HPDE6-E6E7 (cell line): ENCODE measurements around the gene GCN1.

Experiments used
- DNase-seq: peaks from one replicate; pipeline ENCODE4 v3.0.0; 2011; ENCODE audit warnings: missing footprints; ENCODE audit errors: extremely low spot score

Gene GCN1

GRCh38 chr12:120116792-120117651 is 77.5 kb downstream of the GCN1 start:
- DNase-seq: peak; percentile 94

GRCh38 chr12:120116441-120116791 is 78.1 kb downstream of the GCN1 start, which contains the start of gene RAB35:
TSS of gene RAB35 (minus strand) at chr12:120116753. CDS start at chr12:120116650, 103 bp downstream.
- DNase-seq: no peak

DNA sequence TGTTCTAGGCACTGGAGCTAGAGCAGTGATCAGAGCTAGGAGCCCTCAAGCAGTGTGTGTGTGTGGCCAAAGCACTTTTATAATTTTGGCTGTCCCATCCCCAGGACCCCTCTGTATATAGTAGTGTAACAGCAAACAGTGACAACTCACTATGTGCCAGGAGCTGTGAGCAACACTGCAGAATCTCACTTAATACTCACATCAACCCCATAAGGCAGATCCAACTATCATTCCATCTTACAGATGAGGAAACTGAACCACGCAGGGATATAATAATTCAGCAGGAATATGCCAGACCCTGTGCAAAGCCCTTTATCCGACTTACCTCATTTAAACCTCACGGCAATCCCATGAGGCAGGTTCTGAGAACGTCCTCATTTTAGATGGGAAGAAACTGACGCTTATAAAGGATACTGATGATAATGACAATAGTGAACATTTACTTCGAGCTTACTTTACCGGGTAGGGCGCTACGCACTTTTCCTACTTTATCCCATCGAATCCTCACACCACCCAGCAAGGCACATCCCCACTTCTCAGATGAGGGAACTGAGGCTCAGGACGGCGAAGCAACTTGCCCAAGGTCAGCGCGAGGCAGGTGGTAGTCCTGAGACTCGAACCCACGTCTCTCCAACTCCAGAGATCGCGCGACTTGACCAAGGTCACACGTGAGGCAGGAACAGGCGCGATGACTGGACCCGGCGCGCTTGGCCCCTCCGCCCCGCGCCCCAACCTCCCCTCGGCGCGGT is 78.6 kb downstream of the GCN1 start:
- no peak for DNase-seq

- no peak for DNase-seq
Measured at GRCh38 chr12:120115066-120115465, 79.4 kb downstream of the GCN1 start.

- no peak for DNase-seq
Measured at GRCh38 chr12:120110550-120111501, 83.7 kb downstream of the GCN1 start.

GRCh38 chr12:120109570-120110267 is 84.8 kb downstream of the GCN1 start:
- DNase-seq: no peak

GRCh38 chr12:120106151-120106550 is 88.4 kb downstream of the GCN1 start:
- no peak for DNase-seq

DNA sequence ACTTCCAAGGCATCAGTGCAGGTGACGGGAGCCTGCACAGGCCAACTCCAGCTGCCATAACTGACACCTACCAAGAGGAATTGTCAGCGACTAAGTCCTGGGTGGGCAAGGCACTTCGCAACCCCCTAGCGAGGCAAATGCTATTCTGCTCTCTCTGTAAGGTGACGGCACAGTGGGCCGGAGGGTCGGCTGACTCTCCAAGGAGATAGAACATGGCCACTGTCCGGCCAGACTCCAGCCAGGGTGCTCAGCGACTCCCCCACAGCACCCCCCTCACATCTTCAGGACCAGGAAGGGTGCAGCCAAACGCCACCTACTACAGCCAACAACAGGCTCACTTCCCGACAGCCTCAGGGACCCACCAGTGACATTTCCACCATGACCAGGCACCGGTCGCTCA is 91.1 kb downstream of the GCN1 start:
- no peak for DNase-seq

- no peak for DNase-seq
Measured at GRCh38 chr12:120103044-120103338, 91.5 kb downstream of the GCN1 start.

DNA sequence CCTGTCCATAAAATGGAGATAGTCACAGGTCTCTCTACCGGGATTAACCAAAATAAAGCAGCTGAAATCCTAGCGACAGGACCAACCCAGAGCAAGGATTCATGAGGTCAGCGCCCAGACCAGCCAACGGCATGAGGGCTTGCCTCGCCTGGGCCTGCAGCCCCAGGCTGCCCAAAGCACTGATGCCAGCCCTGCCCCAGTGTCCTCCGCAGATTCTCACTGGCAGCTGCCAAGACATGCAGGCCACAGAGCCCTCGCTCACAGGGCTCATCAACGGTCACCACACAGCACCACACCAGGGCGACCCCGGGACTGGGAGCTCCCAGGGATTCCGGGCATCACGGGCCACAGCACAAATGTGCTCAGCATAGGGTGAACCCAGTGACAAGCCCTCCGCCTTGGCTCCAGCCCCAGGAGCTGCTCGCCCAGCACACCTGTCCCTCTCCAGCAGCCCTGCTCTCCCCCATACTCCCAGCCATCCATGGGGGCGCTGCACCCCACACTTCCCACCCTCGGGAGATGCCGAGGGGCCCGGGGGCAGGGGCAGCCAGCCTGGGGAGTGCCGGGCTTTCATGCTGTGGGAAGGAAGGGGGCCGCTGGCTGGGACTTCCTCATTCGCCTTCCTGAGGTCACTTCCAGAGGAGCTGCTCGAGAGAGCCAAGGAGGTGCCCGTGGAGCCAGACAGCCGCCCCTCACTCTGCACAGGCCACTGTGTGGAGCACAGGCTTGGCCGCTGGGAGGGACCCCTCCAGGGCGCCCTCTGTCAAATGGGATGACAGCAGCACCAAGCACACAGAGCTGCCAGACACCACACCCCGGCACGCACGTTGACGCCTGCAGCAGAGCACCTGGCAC is 92.1 kb downstream of the GCN1 start:
- DNase-seq: no peak

- DNase-seq: no peak
Measured at GRCh38 chr12:120101617-120102016, 92.9 kb downstream of the GCN1 start.

DNA sequence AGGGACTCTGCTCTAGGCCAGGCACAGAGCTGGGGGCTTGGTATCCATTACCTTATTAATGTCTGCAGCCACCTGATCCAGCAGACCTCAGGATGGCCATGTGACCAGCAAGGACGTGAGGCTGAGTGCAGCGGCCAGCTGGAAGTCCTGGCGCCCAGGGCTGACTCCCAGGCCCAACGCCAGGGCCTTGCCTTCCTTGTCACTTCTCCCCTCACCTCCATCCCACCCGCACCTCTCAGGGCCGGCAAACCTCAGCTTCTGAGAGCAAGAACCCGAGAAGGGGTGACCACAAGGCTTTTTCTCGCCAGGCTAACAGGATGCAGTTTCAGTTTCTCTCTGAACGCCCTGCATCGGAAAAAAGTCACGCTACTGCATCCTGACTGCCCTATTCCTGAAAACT is 93.3 kb downstream of the GCN1 start:
- no peak for DNase-seq

DNA sequence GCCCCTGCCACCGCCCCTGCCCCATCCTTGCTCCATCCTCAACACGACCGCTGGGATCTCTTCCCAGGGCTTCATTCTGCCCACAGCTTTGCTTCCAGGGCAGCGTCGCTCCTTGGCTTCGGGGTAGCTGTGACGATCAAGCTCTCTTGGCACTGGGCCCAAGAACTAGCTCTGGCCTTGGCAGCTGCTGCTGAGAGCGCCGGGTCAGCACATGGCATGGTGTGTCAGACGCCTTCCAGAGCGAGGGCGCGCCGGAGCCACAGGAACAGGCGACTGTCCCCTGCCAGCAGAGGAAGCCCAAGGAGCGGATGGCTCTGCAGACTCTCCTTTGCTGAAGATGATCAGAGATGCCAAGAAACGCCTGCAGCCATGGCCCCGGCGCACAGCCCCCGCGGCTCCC is 93.9 kb downstream of the GCN1 start:
- DNase-seq: no peak

- DNase-seq: no peak
Measured at GRCh38 chr12:120099738-120100137, 94.8 kb downstream of the GCN1 start.

DNA sequence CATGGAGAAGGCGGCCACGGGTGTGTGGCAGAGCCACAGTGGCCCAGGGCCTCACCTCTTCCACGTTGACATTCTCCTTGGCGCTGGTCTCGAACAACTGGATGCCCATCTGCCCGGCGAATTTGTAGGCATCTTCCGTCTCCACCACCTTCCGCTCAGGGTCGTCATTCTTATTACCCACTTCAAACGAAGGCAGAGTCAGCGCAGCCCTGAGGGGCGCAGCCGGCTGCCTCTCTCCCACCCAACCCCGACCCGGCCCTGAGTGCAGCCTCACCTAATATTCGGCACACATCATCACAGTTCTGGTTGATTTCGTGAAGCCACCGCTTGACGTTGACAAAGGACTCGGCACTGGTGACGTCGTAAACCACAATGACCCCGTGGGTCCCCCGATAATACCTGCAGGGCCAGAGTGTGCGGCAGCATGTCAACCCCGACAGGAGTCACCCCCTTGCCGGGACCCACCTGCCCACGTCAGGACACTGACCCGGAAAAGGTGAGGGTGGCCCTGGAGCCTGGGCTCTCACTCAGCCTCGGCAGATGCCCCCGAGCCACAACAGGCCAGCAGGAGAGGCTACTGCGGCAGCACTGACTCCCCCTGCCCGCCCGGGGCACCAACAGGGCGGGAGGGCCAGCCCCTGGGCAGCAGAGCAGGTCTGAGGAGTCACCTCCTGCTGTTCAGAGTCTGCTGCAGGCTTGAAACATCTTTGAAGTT is 95.6 kb downstream of the GCN1 start:
- DNase-seq: no peak

GRCh38 chr12:120096671-120097202 is 97.8 kb downstream of the GCN1 start:
- no peak for DNase-seq

GRCh38 chr12:120095736-120096135 is 98.8 kb downstream of the GCN1 start:
- DNase-seq: no peak

DNA sequence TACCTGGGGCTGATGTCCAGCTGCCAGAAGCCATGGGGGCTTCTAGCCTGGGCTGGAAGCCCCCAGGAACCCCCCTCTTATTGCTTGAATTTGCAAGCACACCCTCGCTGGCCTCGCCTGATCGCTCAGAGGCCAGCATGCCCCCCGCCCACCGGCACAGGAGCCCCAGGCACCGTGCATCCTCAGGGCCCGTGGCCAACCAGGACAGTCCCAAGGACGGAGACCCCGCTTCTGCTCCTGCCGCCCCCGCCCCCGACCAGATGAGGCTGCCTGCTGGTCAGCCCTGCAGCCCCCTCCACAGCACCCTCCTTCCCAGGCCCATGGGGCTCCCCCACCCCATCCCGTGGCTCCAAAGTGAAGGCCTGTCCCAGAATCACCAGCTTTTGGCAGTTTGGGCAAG is 99.2 kb downstream of the GCN1 start:
- no peak for DNase-seq

GRCh38 chr12:120094485-120094884 is 100.0 kb downstream of the GCN1 start:
- DNase-seq: no peak
